ENCODE data around the gene RASAL1. TPM values are rescaled to one million over a fixed set of nuclear protein-coding genes. Genes with fewer than 3 reads are reported as not detected.

Gene RASAL1
- total RNA-seq, 1 donor from 2014 or later, result 0.26 TPM

- DNase-seq (ENCODE audit: low read depth) (no peak), FAIRE-seq (no peak)
- H3K27me3 ChIP-seq (ENCODE audit: control insufficient read depth, insufficient read depth, low read length), result peaks cover 6% of the 10 kb centered on the region
- H3K36me3 ChIP-seq (ENCODE audit: control insufficient read depth, insufficient read depth, low read length), result no peaks in the 10 kb centered on the region
- H3K4me3 ChIP-seq (ENCODE audit: low read depth, low read length), result no peak overlapping the region
- TF ChIP-seq, protein P1, sequence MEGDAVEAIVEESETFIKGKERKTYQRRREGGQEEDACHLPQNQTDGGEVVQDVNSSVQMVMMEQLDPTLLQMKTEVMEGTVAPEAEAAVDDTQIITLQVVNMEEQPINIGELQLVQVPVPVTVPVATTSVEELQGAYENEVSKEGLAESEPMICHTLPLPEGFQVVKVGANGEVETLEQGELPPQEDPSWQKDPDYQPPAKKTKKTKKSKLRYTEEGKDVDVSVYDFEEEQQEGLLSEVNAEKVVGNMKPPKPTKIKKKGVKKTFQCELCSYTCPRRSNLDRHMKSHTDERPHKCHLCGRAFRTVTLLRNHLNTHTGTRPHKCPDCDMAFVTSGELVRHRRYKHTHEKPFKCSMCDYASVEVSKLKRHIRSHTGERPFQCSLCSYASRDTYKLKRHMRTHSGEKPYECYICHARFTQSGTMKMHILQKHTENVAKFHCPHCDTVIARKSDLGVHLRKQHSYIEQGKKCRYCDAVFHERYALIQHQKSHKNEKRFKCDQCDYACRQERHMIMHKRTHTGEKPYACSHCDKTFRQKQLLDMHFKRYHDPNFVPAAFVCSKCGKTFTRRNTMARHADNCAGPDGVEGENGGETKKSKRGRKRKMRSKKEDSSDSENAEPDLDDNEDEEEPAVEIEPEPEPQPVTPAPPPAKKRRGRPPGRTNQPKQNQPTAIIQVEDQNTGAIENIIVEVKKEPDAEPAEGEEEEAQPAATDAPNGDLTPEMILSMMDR (IDR thresholded peaks at IDR 0.05; ENCODE audit: insufficient read depth, low read length, severe bottlenecking), result no peak
Measured at GRCh38 chr12:113093409-113094101, 42.0 kb downstream of the RASAL1 start.

DNA sequence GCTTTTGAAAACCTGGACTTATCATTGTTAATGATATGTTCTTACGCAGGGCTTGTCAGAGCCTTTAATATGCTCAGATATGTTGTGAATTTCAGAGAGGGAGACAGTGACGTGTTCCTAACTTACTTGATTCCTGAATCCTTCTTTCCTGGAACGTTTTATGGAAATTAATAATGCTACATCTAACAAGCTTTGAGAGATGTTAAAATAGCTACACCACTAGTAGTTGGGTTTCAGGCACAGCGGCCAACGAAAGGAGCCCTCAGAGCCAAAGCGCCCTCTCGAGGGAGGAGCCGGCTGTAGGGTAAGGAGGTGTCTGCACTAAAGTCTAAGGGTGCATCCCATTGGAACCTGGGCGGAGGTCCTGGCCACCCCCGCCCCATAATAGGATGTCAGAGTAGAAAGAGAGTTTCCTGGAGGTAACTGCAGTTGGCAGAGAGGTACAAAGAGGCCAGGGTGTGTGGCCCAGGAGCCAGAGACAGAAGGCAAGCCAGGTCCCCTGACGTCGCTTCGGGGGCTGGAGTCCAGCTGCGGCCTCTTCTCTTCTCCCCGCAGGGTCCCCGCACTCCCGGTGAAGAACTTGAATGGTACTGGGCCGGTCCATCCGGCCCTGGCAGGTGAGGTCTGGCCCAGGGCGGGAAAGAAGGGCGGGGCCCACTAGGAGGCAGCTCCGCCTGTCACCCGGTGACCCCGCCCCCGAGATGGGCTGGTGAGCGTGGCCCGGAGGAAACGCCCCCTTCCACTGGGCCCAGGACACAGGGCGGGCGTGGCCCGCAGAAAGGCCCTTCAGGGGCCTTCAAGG, 42.8 kb downstream of the RASAL1 start:
- Histone ChIP-seq H3K36me3 (ENCODE audit: control insufficient read depth, insufficient read depth, low read length) (no peaks in the 10 kb centered on the region), H3K27me3 (ENCODE audit: control insufficient read depth, insufficient read depth, low read length) (peaks cover 6% of the 10 kb centered on the region), H3K4me3 (ENCODE audit: low read depth, low read length) (no peak overlapping the region)
- no peak for FAIRE-seq
- TF ChIP-seq, protein P1 (IDR thresholded peaks at IDR 0.05; ENCODE audit: insufficient read depth, low read length, severe bottlenecking), result peak; percentile 30
- DNase-seq (ENCODE audit: low read depth), result peak; percentile 2

DNA sequence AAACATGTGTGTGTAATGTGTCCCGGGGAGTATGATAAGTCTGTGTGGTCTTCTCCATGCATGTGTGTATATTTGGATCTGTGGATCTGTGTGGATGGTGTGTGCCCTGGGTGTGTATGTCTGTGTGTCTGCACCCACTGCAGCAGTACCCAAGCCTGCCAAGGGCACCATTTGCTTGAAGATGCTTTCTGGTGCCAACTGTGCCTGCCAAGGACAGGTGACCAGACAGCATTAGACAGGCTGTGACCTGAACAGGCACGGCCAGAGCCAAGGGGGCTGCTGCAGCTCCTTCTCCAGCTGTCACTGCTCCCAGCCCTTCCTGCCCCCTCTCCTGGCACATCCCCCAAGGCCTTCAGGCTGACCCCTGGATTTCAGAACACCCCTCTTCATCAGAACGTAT, 44.1 kb downstream of the RASAL1 start:
- TF ChIP-seq, protein P1 (IDR thresholded peaks at IDR 0.05; ENCODE audit: insufficient read depth, low read length, severe bottlenecking), result no peak

DNA sequence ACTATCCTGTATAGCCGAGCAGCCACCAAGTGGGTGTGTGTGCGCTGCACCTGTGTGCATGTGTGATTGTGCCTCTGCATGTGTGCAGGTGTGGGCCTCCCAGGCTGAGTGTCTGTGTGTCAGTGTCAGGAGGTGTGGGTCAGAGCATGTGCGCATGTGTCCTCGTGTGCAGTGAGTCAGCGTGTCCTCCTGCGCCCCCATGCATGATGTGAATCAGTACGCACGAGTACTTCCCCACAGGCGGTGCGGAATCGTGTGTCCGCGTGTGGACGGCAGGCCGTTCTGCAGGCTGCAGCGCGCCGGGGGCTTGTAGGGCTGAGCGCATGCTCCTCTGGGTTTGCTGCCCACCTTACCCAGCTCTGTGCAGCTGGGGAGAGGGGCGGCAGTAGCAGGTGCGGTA, 44.8 kb downstream of the RASAL1 start:
- DNase-seq (ENCODE audit: low read depth), result no peak
- FAIRE-seq, result no peak

More for the DNA sequence above, 44.1 kb downstream of the RASAL1 start:
- H3K36me3 ChIP-seq (ENCODE audit: control insufficient read depth, insufficient read depth, low read length), result no peaks in the 10 kb centered on the region
- DNase-seq (ENCODE audit: low read depth) (no peak), FAIRE-seq (no peak)
- H3K27me3 ChIP-seq (ENCODE audit: control insufficient read depth, insufficient read depth, low read length), result peaks cover 6% of the 10 kb centered on the region
- H3K4me3 ChIP-seq (ENCODE audit: low read depth, low read length), result no peak overlapping the region

GRCh38 chr12:113089839-113090238, 45.7 kb downstream of the RASAL1 start:
- H3K27me3 ChIP-seq (ENCODE audit: control insufficient read depth, insufficient read depth, low read length), result peaks cover 6% of the 10 kb centered on the region
- no peak overlapping the region for H3K4me3 ChIP-seq (ENCODE audit: low read depth, low read length)
- no peak for FAIRE-seq
- TF ChIP-seq, protein P1 (IDR thresholded peaks at IDR 0.05; ENCODE audit: insufficient read depth, low read length, severe bottlenecking), result no peak
- no peaks in the 10 kb centered on the region for H3K36me3 ChIP-seq (ENCODE audit: control insufficient read depth, insufficient read depth, low read length)
- no peak for DNase-seq (ENCODE audit: low read depth)

More for the DNA sequence above, 44.8 kb downstream of the RASAL1 start:
- H3K36me3 ChIP-seq (ENCODE audit: control insufficient read depth, insufficient read depth, low read length), result no peaks in the 10 kb centered on the region
- H3K27me3 ChIP-seq (ENCODE audit: control insufficient read depth, insufficient read depth, low read length), result peaks cover 6% of the 10 kb centered on the region
- TF ChIP-seq, protein P1 (IDR thresholded peaks at IDR 0.05; ENCODE audit: insufficient read depth, low read length, severe bottlenecking), result no peak
- no peak overlapping the region for H3K4me3 ChIP-seq (ENCODE audit: low read depth, low read length)

All from bronchial epithelial cell (primary cell).